HUDEP-2 (cell line): ENCODE data around the gene AK5.

ENCODE experiments used
- DNase-seq, 76 experiments: peaks; one replicate each; lab custom pipeline; 2025; ENCODE audit not compliant: unreplicated experiment in 76 of 76; lab: John Stamatoyannopoulos, UW

AK5 gene

GRCh38 chr1:77565321-77565720, 283.5 kb downstream of the AK5 start:
- DNase-seq, result no peak

GRCh38 chr1:77571642-77572041, 289.8 kb downstream of the AK5 start:
- no peak for DNase-seq

- DNase-seq, result no peak
Measured at GRCh38 chr1:77579547-77579946, 297.7 kb downstream of the AK5 start.

- no peak for DNase-seq
Measured at GRCh38 chr1:77582905-77583304, 301.1 kb downstream of the AK5 start.

GRCh38 chr1:77583483-77583882, 301.7 kb downstream of the AK5 start:
- DNase-seq, result no peak

- no peak for DNase-seq
Measured at GRCh38 chr1:77584884-77585283, 303.1 kb downstream of the AK5 start.

GRCh38 chr1:77585610-77586314, 303.9 kb downstream of the AK5 start:
- DNase-seq, result no peak

GRCh38 chr1:77589231-77589630, 307.4 kb downstream of the AK5 start:
- no peak for DNase-seq

GRCh38 chr1:77590651-77591050, 308.8 kb downstream of the AK5 start:
- no peak for DNase-seq

- no peak for DNase-seq
Measured at GRCh38 chr1:77592906-77593305, 311.1 kb downstream of the AK5 start.

GRCh38 chr1:77594366-77595112, 312.7 kb downstream of the AK5 start:
- DNase-seq, result no peak

- no peak for DNase-seq
Measured at GRCh38 chr1:77597310-77597709, 315.5 kb downstream of the AK5 start.

GRCh38 chr1:77605246-77606026, 323.6 kb downstream of the AK5 start:
- DNase-seq, result peak in 75 of 76 experiments; percentile 6 to 90 (median 75)

GRCh38 chr1:77608893-77609292, 327.1 kb downstream of the AK5 start:
- no peak for DNase-seq
